H1 (cell line): Measurements from ENCODE around the gene ZNF804B. TPM values are rescaled to one million over a fixed set of nuclear protein-coding genes. Genes with fewer than 3 reads are reported as not detected.

Source experiments
- CTCF ChIA-PET: fragments of 300-600 bp; sonication (Branson Sonifier 250); formaldehyde crosslinking; loops from one replicate; lab custom pipeline; 2021; ENCODE audit not compliant: partially characterized antibody; lab: Charles Lee
- POLR2A ChIA-PET: fragments of 300-600 bp; sonication (Branson Sonifier 250); formaldehyde crosslinking; loops from one replicate; lab custom pipeline; 2021; ENCODE audit warnings: inconsistent platforms; ENCODE audit not compliant: partially characterized antibody; lab: Charles Lee
- DNase-seq, 2 experiments: peaks; one replicate each; pipeline versions ENCODE4 v3.0.0 to v3.0.0-alpha.2; 2010 to 2022; ENCODE audit warnings: low spot score in 2 of 2, low read depth in 1 of 2, mixed read lengths in 1 of 2
- FAIRE-seq: peaks from 2 replicates; lab custom pipeline; 2011; peaks lifted over from hg19 to GRCh38; lab: Jason Lieb, UNC
- H2AFZ ChIP-seq: 2 replicates; pipeline ENCODE4 v1.8.1; 2012; ENCODE audit warnings: low read length, inconsistent platforms
- H2AK5ac ChIP-seq: 2 replicates; pipeline ENCODE4 v1.6.1; 2013; ENCODE audit warnings: low read depth, low read length
- H2BK120ac ChIP-seq: replicated peaks from 2 replicates; pipeline ENCODE3; 2013; ENCODE audit warnings: low read depth, low read length, inconsistent platforms
- H2BK12ac ChIP-seq: 2 replicates; pipeline ENCODE4 v1.6.1; 2013; ENCODE audit warnings: low read depth, low read length
- H2BK15ac ChIP-seq: 2 replicates; pipeline ENCODE4 v1.6.1; 2013; ENCODE audit warnings: low read length
- H2BK20ac ChIP-seq: 2 replicates; pipeline ENCODE4 v1.6.1; 2013; ENCODE audit warnings: low read length
- H2BK5ac ChIP-seq: 2 replicates; pipeline ENCODE4 v1.6.1; 2013; ENCODE audit warnings: low read depth, low read length
- H3K14ac ChIP-seq: 2 replicates; pipeline ENCODE4 v1.6.1; 2013; ENCODE audit warnings: inconsistent platforms; ENCODE audit not compliant: insufficient read length
- H3K18ac ChIP-seq: 2 replicates; pipeline ENCODE4 v1.6.1; 2013; ENCODE audit warnings: low read length; ENCODE audit errors: extremely low read depth
- H3K23ac ChIP-seq: 2 replicates; pipeline ENCODE4 v1.6.1; 2013; ENCODE audit warnings: inconsistent platforms; ENCODE audit not compliant: insufficient read length
- H3K23me2 ChIP-seq: 2 replicates; pipeline ENCODE4 v1.6.1; 2013; ENCODE audit warnings: low read depth, low read length
- H3K27ac ChIP-seq: 2 replicates; pipeline ENCODE4 v1.6.1; 2011; ENCODE audit warnings: low read depth, low read length, inconsistent platforms
- H3K27me3 ChIP-seq, 4 experiments: replicated peaks in 1 of 4; 1 replicate in 1 of 4; 2 replicates in 3 of 4; pipeline versions ENCODE4 v1.6.1 to v1.8.1; 2011 to 2013; ENCODE audit warnings: low read length in 3 of 4, mild to moderate bottlenecking in 3 of 4, inconsistent platforms in 2 of 4, mixed read lengths in 2 of 4, moderate library complexity in 1 of 4; ENCODE audit not compliant: control insufficient read depth in 3 of 4, insufficient read depth in 3 of 4; ENCODE audit errors: extremely low read depth in 1 of 4
- H3K36me3 ChIP-seq, 4 experiments: 2 replicates each; pipeline versions ENCODE4 v1.6.1 to v1.8.1; 2011 to 2013; ENCODE audit warnings: mild to moderate bottlenecking in 4 of 4, low read length in 3 of 4, moderate library complexity in 2 of 4, control low read depth in 1 of 4, inconsistent platforms in 1 of 4; ENCODE audit not compliant: insufficient read depth in 4 of 4, control insufficient read depth in 2 of 4
- H3K4ac ChIP-seq: replicated peaks from 2 replicates; pipeline ENCODE3; 2013; ENCODE audit warnings: low read length, low read depth, mixed read lengths, inconsistent platforms; ENCODE audit not compliant: insufficient read length
- H3K4me1 ChIP-seq, 4 experiments: replicated peaks in 1 of 4; 1 replicate in 1 of 4; 2 replicates in 3 of 4; pipeline versions ENCODE4 v1.6.1 to v1.8.1; 2011 to 2013; ENCODE audit warnings: low read length in 3 of 4, inconsistent platforms in 2 of 4, mixed read lengths in 1 of 4; ENCODE audit not compliant: insufficient read depth in 4 of 4, control insufficient read depth in 3 of 4
- H3K4me2 ChIP-seq, 2 experiments: 2 replicates each; pipeline versions ENCODE4 v1.6.1 to v1.8.1; 2011 to 2013; ENCODE audit warnings: low read depth in 2 of 2, low read length in 2 of 2, control low read depth in 1 of 2, inconsistent platforms in 1 of 2, mild to moderate bottlenecking in 1 of 2; ENCODE audit not compliant: insufficient read depth in 1 of 2
- H3K4me3 ChIP-seq, 4 experiments: fragments of 200-600, 300-600 bp in 1 of 4; sonication (generic), shearing (Covaris generic), sonication (Bioruptor Twin) in 1 of 4; 2 replicates each; pipeline versions ENCODE4 v1.5.1 to v1.8.1; 2011 to 2016; ENCODE audit warnings: low read length in 4 of 4, low read depth in 3 of 4, control low read depth in 2 of 4, inconsistent platforms in 2 of 4, mild to moderate bottlenecking in 2 of 4, mixed read lengths in 1 of 4, moderate library complexity in 1 of 4; ENCODE audit not compliant: insufficient read depth in 2 of 4; ENCODE audit errors: extremely low read depth in 1 of 4
- H3K56ac ChIP-seq: replicated peaks from 2 replicates; pipeline ENCODE3; 2013; ENCODE audit warnings: low read depth, mild to moderate bottlenecking, mixed read lengths, low read length, inconsistent platforms; ENCODE audit not compliant: insufficient read length
- H3K79me1 ChIP-seq: 2 replicates; pipeline ENCODE4 v1.6.1; 2013; ENCODE audit warnings: low read depth, low read length, control low read depth
- H3K79me2 ChIP-seq, 2 experiments: 2 replicates each; pipeline versions ENCODE4 v1.6.1 to v1.8.1; 2012 to 2013; ENCODE audit warnings: low read length in 2 of 2, mild to moderate bottlenecking in 2 of 2, inconsistent platforms in 1 of 2; ENCODE audit not compliant: insufficient read depth in 2 of 2, control insufficient read depth in 1 of 2
- H3K9ac ChIP-seq, 4 experiments: replicated peaks in 1 of 4; 1 replicate in 1 of 4; 2 replicates in 3 of 4; pipeline versions ENCODE4 v1.6.1 to v1.8.1; 2011 to 2013; ENCODE audit warnings: low read depth in 3 of 4, low read length in 3 of 4, control low read depth in 2 of 4, mild to moderate bottlenecking in 2 of 4, moderate library complexity in 2 of 4, inconsistent platforms in 1 of 4; ENCODE audit errors: extremely low read depth in 1 of 4
- H3K9me3 ChIP-seq, 2 experiments: 2 replicates each; pipeline versions ENCODE4 v1.6.1 to v1.8.1; 2012 to 2013; ENCODE audit warnings: mild to moderate bottlenecking in 2 of 2, moderate library complexity in 2 of 2, control low read depth in 1 of 2, inconsistent platforms in 1 of 2, low read depth in 1 of 2, low read length in 1 of 2, mixed read lengths in 1 of 2; ENCODE audit not compliant: insufficient read depth in 2 of 2
- H4K20me1 ChIP-seq, 2 experiments: replicated peaks in 1 of 2; 2 replicates each; pipeline versions ENCODE3 to v1.8.1; 2011 to 2013; ENCODE audit warnings: inconsistent platforms in 2 of 2, low read length in 2 of 2, mild to moderate bottlenecking in 1 of 2; ENCODE audit not compliant: insufficient read depth in 2 of 2, control insufficient read depth in 1 of 2
- H4K5ac ChIP-seq: 2 replicates; pipeline ENCODE4 v1.6.1; 2013; ENCODE audit warnings: low read length, low read depth, mixed read lengths, inconsistent platforms; ENCODE audit not compliant: insufficient read length
- H4K8ac ChIP-seq: 2 replicates; pipeline ENCODE4 v1.8.0; 2013; ENCODE audit warnings: mild to moderate bottlenecking, moderate library complexity, low read length, inconsistent platforms; ENCODE audit not compliant: insufficient read depth; ENCODE audit errors: extremely low read depth
- H4K91ac ChIP-seq: replicated peaks from 2 replicates; pipeline ENCODE3; 2013; ENCODE audit warnings: low read length, mixed read lengths, inconsistent platforms; ENCODE audit not compliant: insufficient read length
- TAF1 ChIP-seq: IDR thresholded peaks from 2 replicates; pipeline ENCODE4 v1.6.1; 2011; ENCODE audit warnings: mild to moderate bottlenecking, low read depth, low read length
- ZNF274 ChIP-seq: IDR thresholded peaks from 2 replicates; pipeline ENCODE4 v1.7.0; 2012; ENCODE audit warnings: low read length, borderline replicate concordance; ENCODE audit errors: extremely low read depth
- WGBS, 2 experiments: shearing (Covaris generic) in 1 of 2; methylation state at CpG; one replicate each; pipeline versions ENCODE4 v1.1.6 to v1.1.7; 2013 to 2015; ENCODE audit warnings: low lambda C conversion rate in 2 of 2, mixed read lengths in 2 of 2, inconsistent platforms in 1 of 2, low coverage in 1 of 2, missing lambda C conversion rate in 1 of 2; ENCODE audit not compliant: insufficient replicate concordance in 2 of 2, insufficient coverage in 1 of 2, insufficient read length in 1 of 2; ENCODE audit errors: extremely low coverage in 1 of 2, missing lambda C conversion rate in 1 of 2; 5-methylcytosine and 5-hydroxymethylcytosine counted together
- polyA plus RNA-seq, 7 experiments: library from polyadenylated mRNA; depleted of rRNA in 3 of 7; stranded (reverse) in 5 of 7; unstranded in 2 of 7; fragments of >200 nt in 5 of 7; fragments of 200-250 nt in 2 of 7; gene quantifications; 1 replicate in 5 of 7; 2 replicates in 1 of 7; 4 replicates in 1 of 7; pipeline versions ENCODE4 v1.2.1 to v1.2.3, GENCODE V29; 2011 to 2013; ENCODE audit warnings: missing spikeins in 2 of 7, mixed read lengths in 2 of 7
- total RNA-seq: library from RNA; stranded (reverse); fragmentation: NEBNext Ultra II Directional; extraction: Animal tissue kit (Norgen Biotek cat#: 25700); gene quantifications from 2 replicates; pipeline ENCODE4 v1.2.1, GENCODE V29; 2021

ZNF804B gene
- total and polyA plus RNA-seq, 2 of the 8 experiments (the other 6 are each of a cell fraction or from before 2014, with no cell fraction given) = not detected

DNA sequence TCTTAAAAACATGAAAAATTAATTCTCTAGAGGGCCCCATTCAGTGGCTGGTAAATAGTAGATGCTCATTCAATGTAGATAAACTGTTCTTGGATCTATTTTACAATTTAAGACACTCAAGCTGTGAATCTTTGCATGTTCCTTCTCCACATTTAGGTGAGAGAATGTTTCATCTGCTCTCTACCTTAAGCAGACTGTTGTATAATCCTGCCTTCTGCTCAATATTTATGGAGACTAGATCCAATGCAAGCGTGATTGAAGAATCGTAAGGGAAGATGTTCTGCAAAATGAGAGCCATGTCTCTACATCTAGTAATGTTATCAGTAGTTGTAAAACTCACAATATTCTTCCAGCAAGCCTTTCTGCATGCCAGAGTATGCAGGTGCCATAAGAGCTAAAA is 151.0 kb downstream of the ZNF804B start:
- Histone ChIP-seq H4K91ac (no peak overlapping the region), H3K56ac (no peak overlapping the region), H3K4me1 (no peaks in the 10 kb centered on the region), H4K8ac (no peak overlapping the region), H2BK12ac (no peak overlapping the region), H4K20me1 (no peaks in the 10 kb centered on the region), H3K79me2 (no peaks in the 10 kb centered on the region), H3K36me3 (no peaks in the 10 kb centered on the region), H2BK15ac (no peak overlapping the region), H3K79me1 (no peaks in the 10 kb centered on the region), H2AK5ac (no peak overlapping the region), H2BK5ac (no peak overlapping the region), H3K27ac (no peak overlapping the region), H3K23ac (no peak overlapping the region), H3K18ac (no peak overlapping the region), H3K9me3 (no peaks in the 10 kb centered on the region), H2BK20ac (no peak overlapping the region), H3K27me3 (no peaks in the 10 kb centered on the region), H3K4me3 (no peak overlapping the region), H3K4me2 (no peak overlapping the region), H3K23me2 (no peaks in the 10 kb centered on the region), H2AFZ (no peak overlapping the region), H3K14ac (no peak overlapping the region), H3K9ac (no peak overlapping the region), H2BK120ac (no peak overlapping the region), H3K4ac (no peak overlapping the region), H4K5ac (no peak overlapping the region)
- POLR2A ChIA-PET = no interaction called here
- no peak for FAIRE-seq
- CTCF ChIA-PET = no interaction called here
- 95% methylated on average over 2 of the region's 2 CpGs; no CpG with 5 or more reads in 1 of the 2 experiments for WGBS, 2 experiments
- TF ChIP-seq ZNF274 = no peak
- no peak for TF ChIP-seq TAF1
- DNase-seq = no peak
